CD4-positive, alpha-beta T cell treated with Interleukin-21 for 1 hour (primary cell): Measurements from ENCODE around the gene SEMA3G.

Source experiments
- DNase-seq: peaks from one replicate; pipeline ENCODE4 v3.0.0-alpha.2; 2020

SEMA3G gene

DNA sequence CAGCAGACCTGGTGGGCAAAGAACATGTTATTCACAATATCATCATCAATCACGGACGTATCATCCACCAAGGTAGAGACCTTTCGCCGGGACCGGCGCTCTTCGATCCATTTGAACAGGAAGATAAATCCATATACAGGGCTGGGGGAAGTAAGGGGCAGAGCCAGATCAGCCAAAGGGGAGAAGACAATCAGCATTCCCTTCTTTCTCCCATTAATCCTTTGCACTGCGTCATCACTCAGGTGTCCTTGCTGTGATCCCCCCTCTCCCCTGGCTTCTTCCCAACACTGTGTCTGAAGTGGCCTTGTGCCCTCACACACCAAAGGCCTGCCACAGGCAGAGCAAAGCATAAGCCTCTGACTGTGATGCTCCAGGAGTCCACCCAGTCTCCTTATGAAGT lies 36.4 kb downstream of the SEMA3G start:
- DNase-seq, result no peak

DNA sequence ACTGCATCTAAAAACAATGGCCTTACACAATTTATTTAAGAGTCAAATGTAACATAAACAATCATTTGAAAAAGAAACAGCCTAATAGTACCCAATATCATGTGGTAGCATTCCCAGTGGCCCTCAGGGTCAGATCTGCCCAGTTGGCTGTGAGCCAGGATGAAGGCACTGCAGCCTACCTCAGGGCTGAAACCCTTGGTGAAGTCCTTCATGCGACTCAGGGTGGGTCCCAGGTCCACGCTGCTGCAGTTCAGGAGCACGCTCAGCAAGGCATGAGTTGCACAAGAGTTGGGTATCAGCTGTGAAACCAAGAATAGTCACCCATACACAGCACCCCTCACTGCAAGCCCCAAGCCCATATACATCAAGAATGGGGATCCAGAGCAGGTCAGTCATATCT lies 37.1 kb downstream of the SEMA3G start:
- DNase-seq, result no peak

GRCh38 chr3:52406791-52407510 lies 38.0 kb downstream of the SEMA3G start:
- DNase-seq, result no peak

DNA sequence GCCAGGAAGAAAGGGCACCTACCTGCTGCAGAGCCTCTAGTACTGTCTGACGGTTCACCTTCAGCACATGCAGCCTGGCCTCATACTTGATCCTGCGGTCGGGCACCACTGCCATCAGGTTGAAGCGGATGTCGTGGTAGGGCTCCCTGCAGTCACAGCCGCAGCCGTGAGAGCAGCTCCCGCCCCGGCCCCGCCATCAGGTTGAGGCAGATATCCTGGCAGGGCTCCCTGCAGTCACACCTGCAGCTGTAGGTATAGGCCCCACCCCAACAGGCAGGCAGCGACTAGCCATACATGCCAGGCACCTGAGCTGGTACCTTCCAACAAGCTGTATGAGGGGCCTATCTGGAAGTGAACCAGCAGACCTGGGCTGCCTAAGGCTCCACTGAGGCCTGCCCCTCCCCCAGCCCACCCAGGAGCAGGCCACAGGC lies 38.7 kb downstream of the SEMA3G start:
- DNase-seq, result no peak

DNA sequence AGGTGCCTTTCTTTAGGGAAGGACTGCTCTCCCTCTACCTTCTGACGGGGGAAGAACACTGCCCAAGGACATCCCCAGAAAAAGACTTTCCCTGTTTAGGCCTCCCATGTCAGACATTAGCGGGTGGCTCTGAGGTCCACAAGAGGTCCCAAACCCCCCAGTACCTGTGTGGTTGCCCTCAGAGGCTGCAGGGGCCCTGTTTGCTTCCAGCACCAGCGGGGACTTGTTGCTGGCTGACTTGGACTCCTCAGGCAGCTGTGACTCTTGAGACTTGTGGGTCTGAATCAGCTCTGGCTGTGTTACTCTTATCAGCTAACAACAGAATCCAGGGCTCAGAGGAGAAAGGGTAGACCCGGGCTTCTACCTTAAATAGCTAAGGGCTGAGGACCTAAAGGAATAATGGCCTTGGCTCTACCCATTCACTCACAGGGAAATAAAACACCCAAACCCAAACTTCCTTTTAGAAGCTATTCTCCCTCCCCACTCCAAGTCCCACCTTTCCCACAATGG lies 39.2 kb downstream of the SEMA3G start:
- no peak for DNase-seq

- no peak for DNase-seq
These were observed 39.8 kb downstream of the SEMA3G start for GRCh38 chr3:52405066-52405465.

DNA sequence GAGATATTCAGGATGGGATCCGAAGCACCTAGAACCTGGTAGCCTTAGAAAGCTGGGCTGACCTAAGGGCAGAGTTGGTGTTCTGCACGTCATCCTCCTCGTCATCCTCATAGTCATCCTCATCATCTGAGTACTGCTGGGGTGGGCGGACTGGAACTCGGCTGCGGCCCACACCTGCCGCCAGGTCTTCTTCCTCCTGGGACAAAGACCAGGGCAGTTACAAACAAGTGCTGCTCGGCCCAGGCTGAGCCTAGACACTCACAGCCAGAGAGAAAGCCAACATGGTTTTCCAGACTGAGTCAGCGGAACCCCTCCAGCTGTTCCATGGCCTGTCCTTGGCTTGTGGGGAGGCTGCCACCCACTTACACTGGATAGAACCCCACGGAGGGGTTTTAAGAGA lies 40.5 kb downstream of the SEMA3G start:
- DNase-seq, result no peak

DNA sequence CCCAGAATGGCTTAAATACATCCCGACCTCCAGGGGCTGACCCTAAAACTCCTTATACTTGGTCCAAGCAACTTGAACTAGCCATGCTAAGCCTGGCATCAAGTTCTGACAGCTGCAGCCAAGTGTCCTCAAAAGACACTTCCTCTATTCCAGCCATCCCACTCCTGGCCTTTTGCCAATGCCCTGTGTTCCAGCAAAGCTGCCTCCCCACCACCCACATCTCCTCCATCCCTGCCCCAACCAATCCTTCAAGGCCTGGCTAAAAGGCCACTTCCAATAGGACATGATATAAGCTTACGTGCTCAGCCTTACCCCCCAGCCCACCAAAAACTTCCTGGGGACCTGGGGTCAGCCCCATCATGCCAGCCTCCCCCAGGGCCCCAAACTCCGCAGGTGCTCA lies 40.9 kb downstream of the SEMA3G start:
- DNase-seq, result no peak

DNA sequence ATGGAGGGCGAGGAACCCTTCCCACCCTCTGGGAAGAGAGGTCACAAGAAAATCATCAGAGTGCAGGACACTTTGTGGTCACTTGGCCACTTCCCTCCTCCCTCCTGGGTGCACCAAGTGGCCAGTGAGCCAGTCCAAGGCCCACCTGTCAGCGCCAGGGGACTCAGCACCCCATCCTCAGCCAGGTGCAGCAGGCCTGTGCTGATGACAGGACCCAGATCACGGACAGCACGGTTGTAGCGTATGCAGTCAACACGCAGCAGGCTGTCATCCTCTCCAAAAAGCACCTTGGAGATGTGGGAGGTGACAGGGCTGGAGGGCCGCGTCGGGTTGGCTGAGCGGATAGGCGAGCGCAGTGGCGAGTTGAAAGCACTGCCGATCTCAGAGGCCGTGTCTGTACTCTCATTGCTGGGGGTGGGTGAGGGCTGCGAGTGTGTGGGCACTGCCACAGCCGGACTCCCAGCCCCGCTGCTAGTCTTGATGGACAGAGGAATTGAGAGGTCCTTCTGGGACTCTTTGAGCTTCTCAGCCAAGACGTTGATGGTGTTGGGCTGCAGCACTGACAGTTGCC lies 41.5 kb downstream of the SEMA3G start:
- no peak for DNase-seq

GRCh38 chr3:52402706-52403270 lies 42.1 kb downstream of the SEMA3G start:
- no peak for DNase-seq

DNA sequence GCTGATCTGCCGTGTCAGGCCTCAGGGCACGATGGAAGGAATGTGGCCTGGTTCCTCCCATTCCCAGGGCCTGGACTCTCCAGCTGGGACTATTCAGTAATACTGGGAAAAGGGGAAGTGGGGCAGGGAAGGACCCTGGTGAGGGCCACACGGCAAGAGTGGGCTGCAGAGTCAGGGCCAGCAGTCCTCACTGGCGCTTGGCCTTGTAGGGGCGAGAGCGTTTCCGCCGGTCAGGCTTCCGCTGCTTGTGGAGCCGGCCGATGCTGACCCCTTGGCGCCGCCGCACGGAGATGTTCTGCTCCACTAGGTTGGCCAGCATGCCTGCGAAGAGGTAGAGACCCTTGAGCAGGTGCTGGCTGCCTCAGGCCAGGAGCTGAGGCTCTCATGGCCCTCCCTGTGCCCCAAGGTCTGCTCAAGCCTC lies 42.8 kb downstream of the SEMA3G start:
- no peak for DNase-seq

- DNase-seq, result no peak
These were observed 43.4 kb downstream of the SEMA3G start for GRCh38 chr3:52401551-52401950.

GRCh38 chr3:52401021-52401420 lies 43.9 kb downstream of the SEMA3G start:
- DNase-seq, result no peak

DNA sequence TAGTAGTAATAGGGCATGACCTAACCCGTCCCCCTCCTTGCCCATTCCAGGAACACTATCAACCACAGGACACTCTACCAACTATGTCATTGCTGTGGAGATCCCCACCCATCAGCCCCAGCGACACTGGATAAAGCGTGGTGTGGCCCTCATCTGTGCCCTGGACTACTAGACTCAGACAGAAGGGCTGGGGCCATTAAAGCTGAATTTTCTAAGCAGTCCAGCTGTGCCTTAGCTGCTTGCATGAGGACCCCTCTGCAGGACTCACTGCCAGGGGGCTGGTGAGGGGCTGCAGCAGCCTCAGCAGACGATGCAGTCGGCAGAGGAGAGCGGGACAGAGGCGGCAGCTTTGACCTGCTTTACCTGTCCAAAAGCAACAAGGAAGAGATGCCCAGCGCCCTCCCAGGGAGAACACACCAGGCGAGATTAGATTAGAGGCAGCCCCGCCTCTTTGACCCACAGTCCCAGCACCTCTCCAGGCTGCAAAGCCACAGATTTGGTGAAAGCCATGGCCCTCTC lies 44.6 kb downstream of the SEMA3G start:
- no peak for DNase-seq

DNA sequence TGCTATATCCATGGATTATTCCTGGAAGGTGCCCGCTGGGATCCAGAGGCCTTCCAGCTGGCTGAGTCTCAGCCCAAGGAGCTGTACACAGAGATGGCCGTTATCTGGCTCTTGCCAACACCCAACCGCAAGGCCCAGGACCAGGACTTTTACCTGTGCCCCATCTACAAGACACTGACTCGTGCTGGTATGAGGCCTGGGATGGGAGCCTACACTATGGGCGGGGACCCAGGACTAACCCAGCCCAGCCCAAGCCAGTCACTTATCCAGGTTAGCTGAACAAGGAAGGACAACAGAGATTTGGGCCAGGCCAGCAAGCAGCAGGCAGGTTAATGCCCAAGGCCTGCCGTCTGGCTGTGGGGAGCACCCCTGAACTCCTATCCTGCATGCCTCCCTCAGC lies 45.3 kb downstream of the SEMA3G start:
- no peak for DNase-seq

DNA sequence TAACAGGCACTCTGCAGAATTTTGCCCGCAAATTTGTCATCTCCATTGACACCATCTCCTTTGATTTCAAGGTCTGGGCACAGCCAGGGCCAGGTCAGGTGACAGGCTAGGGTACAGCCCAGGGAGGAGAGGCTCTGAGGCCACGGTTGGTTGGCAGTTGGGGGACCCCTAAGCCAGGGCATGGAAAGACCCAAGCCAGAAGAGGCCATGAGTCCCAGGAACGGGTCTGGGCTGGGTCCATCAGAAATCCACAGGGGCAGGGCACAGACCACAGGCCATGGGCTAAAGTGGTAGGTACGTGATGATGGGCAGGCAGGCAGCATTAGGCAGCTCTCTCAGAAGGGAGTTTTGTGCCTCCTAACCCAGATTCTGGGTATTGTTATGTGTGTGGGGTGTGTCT lies 45.8 kb downstream of the SEMA3G start:
- no peak for DNase-seq

DNA sequence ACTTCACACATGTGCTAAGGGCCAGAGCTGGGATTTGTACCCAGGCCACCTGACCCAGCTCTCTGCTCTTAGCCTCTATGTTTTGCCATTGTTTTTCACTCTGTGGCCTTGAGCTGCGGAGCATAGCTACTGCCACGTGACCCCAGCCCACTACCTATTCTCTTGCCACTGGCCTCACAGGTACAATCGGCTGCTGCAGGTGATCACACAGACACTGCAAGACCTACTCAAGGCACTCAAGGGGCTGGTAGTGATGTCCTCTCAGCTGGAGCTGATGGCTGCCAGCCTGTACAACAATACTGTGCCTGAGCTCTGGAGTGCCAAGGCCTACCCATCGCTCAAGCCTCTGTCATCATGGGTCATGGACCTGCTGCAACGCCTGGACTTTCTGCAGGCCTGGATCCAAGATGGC lies 46.2 kb downstream of the SEMA3G start:
- no peak for DNase-seq

DNA sequence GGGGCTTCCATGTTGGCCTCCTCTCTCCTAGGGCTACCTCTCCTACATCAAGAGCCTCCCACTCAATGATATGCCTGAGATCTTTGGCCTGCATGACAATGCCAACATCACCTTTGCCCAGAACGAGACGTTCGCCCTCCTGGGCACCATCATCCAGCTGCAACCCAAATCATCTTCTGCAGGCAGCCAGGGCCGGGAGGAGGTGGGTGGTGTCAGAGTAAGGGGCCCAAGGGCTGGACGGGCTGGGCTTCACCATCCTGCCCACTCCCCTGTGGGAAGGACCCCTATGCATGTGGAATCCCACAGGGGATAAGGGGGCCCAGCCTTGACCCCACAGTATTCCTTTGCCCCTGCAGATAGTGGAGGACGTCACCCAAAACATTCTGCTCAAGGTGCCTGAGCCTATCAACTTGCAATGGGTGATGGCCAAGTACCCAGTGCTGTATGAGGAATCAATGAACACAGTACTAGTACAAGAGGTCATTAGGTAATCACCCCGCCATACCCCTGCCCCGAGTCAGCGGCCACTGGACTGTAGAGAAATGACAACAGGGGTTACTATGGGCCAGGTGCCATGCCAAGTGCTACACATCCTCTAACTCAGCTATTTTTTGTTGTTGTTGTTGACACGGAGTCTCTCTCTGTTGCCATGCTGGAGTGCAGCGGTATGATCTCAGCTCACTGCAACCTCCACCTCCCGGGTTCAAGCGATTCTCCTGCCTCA lies 47.1 kb downstream of the SEMA3G start:
- no peak for DNase-seq

DNA sequence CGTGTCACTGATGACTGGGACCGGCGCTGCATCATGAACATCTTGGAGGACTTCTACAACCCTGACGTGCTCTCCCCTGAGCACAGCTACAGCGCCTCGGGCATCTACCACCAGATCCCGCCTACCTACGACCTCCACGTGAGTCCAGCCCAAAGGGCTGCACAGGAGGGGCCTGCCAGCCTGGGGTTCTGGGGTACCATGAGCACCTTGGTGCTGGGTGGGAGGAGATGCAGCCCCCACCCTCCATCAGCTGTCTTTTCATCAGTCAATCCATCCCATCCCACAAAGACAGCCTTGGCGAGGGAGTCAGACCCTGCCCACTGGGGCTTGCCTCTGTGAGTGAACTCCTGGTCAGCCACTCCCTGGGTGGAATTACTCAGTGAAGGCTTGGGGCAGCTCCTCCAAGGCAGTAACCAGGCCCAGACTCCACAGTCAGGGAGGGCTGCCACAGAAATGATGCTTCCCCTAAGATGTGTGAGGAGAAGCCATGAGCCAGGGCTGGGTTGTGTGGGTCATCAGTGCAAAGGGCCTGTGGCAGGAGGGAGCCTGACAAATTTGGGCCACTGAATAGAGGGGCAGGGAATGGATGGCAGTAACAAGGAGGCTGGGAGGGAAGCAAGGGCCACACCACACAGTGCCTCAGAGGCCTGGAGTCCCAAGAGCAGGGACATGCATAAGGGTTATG lies 47.9 kb downstream of the SEMA3G start:
- DNase-seq, result no peak

DNA sequence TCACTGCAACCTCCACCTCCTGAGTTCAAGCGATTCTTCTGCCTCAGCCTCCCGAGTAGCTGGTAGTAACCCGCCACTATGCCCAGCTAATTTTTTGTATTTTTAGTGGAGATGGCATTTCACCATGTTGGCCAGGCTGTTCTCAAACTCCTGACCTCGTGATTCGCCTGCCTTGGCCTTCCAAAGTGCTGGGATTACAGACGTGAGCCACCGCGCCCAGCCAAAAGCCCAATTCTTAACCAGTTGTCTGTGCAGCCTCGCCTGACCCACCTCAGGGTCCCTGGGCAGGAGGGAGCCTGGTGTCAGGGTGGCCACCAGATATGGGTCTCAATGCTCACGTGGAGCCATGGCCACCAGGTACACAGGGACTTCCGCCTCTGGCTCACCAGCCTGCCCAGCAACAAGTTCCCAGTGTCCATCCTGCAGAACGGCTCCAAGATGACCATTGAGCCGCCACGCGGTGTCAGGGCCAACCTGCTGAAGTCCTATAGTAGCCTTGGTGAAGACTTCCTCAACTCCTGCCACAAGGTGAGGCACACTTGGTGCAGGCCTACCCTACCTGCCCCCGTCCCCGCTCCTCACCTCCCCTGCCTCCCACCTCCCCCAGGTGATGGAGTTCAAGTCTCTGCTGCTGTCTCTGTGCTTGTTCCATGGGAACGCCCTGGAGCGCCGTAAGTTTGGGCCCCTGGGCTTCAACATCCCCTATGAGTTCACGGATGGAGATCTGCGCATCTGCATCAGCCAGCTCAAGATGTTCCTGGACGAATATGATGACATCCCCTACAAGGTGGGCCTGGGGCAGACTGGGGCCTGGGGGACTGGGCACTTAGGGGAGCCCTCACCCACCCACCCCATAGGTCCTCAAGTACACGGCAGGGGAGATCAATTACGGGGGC lies 48.6 kb downstream of the SEMA3G start:
- DNase-seq, result no peak

DNA sequence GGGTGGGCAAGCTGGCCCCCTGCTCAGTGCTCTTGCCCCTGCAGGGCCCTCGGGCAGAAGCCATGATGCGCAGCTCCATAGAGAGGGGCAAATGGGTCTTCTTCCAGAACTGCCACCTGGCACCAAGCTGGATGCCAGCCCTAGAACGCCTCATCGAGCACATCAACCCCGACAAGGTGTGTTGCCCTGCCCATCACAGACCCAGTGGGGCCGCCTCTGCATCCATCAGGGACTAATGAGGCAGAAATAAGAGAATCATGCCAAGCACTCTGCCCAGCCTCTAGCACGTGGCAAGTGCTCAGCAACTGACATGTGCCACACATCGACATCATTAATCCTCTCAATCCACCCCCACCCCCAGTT lies 49.4 kb downstream of the SEMA3G start:
- DNase-seq, result no peak
